ENCODE measurements around the gene CACNA2D3.

GRCh38 chr3:54261141-54261540 lies 138.8 kb downstream of the CACNA2D3 start:
- TF ChIP-seq EZH2 (IDR thresholded peaks at IDR 0.05; ENCODE audit: insufficient read depth, poor library complexity, severe bottlenecking) (no peak), EZH2phosphoT487 (IDR thresholded peaks at IDR 0.05; ENCODE audit: insufficient read depth, low read depth) (no peak)
